GM04504 (cell line): ENCODE results near the gene SEMA3C.

Experiments
- DNase-seq: peaks from one replicate; pipeline ENCODE4 v3.0.0-alpha.2; 2012; ENCODE audit warnings: low read depth

Gene SEMA3C

DNA sequence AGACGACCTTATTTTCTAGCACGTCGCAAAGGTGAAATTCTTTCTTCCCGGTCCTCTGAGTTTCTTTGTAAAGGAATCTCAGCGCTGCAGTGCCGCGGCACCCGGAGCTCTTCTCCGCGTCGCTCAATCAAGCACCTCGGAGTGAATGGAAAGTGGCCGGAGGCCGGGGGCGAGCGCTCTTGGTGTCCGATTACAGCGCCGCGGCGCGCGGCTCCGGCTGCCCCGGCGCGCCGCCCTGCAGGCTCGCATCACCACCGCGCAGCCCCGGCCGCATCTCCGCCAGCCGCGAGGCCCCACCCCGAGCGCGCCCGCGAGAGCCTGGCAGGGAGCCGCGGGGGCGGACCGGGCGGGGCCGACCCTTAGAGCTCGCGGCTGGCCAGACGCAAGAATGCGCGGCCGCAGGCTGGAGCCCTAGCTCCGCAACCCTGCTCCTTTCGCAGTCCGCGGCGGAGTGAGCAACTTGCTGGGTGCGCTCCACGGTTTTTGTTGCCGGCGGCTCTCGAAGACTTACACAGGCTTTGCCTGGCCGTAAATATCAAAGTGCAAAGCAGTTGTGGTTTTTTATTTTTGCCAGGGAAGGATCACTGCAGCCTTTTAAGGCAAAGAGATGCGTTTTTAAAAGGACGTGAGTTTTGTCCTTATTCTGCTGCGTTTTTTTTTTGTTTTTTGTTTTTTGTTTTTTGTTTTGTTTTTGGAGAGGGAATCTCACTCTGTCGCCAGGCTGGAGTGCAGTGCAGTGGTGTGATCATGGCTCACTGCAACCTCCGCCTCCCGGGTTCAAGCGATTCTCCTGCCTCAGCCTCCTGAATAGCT is at the start of gene SEMA3C:
Gene SEMA3C, minus strand, starts transcription at position 143 of the 813 bp plus-strand sequence. CDS start 2,270 bp downstream, outside the sequence.
- peak; percentile 93 for DNase-seq

DNA sequence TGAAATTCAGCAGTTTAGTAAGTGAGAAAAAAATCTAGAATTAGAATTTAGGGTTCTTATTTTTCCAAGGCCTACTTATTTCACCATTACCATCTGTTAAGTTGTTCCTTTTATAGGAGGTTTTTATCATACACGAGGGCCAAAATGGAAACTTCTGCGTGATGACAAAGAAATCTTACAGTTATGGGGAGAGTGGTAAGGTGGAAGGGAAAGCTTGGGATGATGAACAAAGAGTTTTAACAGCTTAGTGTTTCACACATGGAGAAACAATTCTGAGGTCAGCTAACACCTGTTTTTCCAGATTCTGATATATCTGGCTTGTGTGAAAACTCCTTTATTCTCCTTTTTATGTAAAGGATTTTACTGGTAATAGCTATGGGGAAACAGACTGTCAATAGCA is 49.8 kb upstream of the SEMA3C start:
- DNase-seq: no peak

DNA sequence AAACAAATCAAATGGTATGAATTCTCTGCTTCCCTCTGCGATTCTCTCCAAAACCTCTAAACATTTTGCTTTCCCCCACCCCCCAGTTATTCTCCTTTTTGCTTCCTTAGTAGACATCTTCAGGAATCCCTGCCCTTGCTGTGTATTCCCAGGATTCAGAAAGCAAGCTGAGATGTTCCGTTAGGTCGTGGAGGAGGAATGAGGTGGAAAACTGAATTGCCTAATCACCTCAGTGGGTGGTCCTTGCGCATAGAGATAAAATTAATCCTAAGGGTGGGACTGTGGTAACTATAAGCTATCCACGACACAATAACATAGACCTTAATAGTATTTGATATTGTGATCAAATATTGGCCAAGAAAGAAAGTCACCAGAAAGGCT is 49.1 kb upstream of the SEMA3C start:
- no peak for DNase-seq

DNA sequence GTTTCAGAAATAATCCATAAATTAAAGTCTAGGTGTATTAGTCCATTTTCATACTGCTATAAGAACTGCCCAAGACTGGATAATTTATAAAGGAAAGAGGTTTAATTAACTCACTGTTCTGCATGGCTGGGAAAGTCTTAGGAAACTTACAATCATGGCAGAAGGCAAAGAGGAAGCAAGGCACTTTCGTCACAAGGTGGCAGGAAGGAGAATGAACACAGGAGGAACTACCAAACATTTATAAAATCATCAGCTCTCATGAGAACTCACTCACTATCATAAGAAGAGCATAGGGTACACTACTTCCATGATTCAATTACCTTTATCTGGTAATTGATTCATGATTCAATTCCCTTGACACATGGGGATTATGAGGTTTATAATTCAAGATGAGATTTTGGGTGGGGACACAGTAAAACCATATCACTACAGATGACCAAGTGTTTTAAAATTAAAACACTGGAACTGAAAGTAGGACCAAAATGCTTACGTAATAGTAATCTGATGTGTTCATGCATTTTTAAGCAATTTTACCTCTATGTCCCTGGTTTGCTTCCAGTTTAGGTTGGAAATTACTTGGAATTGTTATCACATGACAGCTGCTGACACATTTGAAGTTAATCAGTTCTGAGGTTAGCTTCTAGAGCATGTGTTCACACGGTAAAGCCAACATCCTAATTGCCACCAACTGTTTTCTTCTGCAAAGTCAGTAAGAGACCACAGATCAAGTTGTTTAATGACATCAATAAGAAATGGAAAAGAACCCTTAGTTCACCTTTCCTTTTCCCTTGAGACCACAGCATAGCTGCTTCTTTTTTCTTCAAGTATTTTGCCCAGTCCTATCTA is 48.4 kb upstream of the SEMA3C start:
- DNase-seq: peak; percentile 42

DNA sequence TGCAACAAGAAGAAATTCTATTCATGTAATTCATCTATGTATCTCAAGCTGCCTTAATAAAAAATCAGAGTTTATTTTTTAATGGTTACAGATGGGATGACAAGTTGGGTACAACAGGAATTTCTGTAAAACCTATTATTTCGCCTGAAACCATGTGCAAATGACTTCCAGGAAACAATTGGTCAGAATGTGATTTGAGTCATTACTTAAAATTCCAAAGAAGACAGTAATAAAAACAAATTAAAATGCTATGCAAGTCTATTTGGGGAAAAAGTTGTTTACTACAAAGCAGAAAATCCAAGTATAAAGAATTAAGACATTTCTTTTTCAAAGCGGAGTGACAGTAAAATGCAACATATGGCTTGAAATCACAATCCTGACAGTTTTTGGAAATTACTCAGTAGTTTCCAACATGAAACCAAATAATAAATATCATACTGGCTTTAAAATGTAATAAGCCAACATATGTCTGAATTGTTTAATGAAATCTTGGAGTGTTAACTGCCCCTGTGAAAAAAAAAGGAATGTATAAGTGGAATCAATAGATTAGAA is 41.5 kb upstream of the SEMA3C start:
- DNase-seq: peak; percentile 44

DNA sequence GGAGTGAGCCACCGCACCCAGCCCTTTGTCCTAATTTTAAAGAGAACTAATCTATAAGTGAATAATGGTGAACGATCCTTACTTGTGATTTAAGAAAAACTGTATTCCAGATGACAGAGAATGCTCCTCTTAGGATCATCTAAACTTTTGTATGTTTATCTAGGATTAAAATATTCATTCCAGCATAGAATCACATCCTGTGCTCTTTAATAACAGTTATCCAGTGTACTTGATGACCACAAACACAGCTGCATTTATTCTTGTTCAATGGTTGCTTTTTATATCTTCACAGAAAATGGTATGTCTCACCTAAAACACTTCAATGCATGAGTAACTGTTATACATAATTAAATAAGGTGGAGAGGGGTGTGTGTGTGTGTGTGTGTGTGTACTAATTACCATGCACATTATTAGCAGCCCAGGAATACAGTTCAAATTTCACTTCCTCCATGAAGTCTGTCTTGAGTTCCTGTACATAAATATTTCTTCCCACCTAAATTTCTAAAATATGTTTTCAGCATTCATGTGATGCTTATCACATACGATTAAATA is 38.5 kb upstream of the SEMA3C start:
- no peak for DNase-seq

DNA sequence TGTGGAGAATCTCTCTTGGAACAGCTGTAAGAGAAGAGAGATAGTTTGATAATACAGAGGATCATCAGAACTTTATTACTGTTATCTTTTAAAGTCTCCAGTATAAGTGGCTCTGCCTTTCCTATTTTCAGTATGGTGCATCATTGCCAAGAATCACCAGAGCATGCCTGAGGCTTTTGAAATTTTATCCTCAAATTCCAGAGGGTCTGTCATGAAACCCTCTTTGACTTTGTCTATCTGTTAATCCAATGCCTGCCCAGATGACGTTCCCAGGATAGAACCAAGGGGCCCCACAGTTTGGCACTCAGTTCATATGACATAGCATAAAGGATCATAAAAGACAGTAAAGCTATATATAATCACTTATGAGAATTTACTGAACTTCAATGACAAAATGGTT is 35.3 kb upstream of the SEMA3C start:
- no peak for DNase-seq

DNA sequence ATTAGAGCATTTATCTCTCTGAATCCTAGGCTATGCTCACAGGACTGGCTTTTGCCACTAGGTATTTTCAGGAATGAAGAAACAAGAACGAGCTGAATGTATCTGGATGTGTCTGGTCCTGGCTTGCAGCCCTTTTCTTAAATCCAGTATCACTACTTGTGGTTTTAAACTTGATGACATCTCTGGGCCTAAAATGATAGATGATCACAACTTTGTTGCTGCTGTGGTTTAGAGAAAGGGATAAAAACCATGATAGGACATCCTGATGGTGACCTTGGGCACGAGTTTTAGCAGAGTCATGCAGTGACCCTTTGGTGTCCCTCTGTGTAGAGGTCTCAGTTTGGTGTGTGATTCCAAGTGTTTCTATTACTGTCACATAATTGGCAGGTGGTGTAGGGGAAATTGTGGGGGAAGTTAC is 31.7 kb upstream of the SEMA3C start:
- no peak for DNase-seq

DNA sequence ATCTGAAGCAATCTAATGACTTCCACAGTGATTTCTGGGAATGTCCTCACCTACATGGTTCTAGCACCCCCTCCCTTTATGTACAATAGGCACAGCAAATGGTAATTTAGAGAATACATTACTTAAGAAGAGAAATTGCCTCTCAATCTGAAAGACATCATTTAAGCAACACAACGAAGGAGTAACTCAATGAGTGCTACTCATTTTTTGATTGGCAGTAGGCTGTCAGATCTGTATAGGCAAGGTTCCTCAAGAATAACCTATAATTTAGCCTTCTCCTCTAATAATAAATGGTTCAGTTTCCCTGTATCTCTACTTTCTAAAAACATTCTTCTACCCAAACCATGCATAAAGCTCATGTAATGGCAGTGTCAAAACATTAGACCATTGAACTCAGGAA is 30.6 kb upstream of the SEMA3C start:
- no peak for DNase-seq

DNA sequence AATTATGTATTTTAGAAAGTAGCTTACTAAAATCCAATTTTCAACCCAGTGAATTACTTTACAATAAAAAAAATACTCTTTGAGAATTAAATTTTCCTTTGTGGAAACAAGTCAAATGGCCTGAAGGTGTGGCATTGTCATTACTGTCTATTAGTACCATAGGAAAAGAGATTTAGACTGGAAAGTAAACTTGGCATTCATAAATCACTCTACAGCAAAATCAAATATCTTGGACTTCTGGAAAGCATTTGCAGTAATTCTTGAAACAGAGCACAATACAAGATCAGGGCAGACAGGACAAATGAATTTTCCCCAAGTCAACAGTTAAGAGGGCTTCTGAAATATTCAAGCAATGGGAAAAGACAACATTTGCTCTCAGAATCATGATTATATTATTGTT is 28.0 kb upstream of the SEMA3C start:
- DNase-seq: no peak

DNA sequence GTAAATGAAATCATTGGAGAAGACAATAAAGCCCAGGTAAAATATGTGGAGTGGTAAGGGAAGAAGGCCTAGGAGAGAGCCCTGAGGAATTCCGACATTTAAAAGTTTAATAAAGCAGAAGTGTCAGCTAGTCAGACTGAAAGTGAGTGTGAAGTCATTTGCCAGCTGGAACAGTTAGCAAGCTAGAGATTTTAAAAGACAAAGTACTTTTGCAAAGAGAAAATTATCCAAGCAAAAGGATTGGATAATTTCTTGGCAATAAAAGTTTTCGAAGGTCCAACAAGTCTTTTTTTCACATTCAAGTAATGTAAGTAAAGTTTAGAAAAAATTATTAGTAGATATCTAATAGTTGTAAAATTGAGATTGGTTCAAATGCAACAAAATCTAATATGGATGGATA is 27.1 kb upstream of the SEMA3C start:
- DNase-seq: no peak

DNA sequence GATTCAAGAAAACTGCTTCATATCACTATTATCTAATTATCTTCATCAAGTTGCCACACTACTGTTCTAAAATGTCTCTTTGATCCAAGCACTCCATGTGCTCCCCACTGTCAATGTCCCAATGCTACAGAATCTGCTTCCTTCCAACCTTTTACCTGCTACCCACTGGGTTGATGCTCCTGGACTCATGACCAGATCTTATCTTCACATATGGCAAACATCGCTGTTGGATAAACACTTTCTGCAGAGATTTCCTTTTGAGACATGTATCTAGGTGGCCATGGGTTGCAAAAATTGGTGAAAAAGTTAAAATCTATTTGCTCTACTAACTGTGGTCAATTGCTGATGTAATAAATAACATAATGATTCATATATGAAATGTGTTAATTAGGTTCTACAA is 24.5 kb upstream of the SEMA3C start:
- DNase-seq: no peak

DNA sequence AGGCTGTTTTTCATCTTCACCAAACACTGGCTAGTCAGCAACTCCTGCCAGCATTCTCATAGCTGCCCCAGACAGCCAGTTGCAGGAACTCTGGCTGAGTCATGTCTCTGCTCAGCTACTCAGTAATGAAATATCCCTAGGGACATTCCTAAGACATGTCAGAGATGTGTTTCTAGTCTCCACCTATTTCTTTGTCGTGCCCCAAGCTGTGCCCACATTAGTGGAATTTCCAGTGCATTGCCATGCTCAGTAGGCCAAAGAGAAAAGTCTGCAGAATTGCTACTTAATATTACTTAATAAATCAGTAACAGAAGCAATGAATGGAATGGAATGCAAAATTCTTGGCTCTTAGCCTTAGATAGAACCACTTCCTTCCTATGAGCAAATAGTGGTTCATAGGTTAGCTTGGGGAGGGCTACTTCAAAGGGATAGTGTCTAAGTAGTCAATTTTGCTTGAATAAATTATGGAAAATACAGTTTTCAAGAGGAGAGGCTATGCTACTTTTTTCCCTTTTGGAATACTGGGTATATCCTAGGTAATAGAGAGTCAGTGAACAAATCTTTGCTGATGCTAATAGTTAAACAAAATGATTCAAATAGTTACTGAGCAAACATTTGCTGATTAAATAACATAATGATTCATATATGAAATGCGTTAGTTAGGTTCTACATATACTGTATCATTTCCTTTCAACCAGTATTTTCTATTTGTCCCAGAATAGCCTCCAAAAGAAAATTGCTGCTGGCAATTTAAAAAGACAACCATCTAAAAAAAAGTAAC is 23.6 kb upstream of the SEMA3C start:
- peak; percentile 91 for DNase-seq

DNA sequence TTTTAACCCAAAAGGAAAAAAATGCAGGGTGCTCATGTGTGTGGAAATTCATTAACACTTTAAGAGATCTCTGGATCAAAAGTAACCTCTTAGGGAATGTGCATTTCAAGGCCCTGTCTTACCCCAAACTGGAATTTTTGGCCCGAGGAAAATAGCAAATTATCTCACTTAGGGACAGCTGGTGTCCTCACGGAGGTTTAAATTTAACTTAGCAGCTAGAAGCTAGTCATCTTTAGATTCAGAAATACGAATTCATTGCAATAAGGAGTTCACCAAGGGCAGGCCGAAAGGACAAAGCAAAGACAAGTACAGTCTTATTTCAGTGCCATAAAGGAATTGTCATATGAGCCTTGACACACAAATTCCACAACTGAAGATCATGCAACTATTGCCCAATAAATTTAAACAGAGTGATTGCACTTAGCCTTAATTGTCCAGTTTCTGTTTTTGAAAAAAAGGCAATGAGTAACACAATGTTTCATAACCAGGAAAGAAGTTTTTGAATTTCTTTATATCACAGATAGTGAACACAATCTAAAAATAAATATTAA is 22.4 kb upstream of the SEMA3C start:
- DNase-seq: peak; percentile 57

DNA sequence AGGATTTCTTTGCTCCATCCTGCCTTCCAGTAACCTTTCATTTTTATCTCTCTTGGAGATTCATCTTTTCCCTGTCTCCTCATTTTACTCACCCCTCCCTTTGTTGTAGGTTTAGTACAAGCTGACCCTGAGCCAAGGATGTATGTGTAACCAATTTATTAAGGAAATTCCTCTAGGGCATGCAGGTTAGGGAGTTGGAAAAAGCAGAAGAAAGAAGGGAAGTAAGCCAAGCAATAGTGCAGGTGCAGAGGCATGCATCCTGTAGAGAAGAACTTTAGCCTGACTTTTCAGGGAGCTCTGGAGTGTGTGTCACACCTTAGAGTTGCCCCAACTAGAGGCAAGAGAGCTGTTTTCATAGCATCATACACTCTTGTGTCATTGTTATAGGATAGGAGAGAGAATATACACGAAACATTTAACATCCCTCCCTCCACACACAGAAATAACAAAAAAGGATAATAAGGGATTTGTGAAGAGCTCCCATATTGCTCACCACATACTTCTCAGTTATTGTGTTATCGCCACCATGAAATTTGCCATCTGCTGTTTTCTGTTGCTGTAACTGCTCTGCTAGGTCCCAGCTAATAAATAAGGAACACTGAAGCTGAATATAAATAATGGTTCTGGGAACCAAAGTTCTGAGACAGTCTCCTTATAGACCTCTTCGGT is 21.8 kb upstream of the SEMA3C start:
- DNase-seq: no peak

DNA sequence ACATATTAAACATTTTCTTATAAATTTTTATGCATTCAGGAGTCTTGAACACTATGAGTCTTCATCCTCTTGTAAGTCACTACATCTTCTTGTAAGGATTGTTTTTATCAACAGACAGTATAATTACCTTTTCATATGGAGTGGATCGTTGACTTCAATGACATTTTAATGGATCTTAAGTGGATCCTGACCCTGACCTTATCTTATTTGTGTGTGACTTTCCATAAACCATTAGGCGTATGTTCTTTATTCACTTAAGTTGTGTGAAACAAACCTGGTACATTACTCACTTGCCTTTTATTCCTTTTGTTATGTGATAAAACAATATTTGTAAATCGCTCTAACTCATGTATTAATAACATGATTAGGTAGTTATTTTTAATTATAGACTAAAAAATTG is 18.5 kb upstream of the SEMA3C start:
- no peak for DNase-seq

DNA sequence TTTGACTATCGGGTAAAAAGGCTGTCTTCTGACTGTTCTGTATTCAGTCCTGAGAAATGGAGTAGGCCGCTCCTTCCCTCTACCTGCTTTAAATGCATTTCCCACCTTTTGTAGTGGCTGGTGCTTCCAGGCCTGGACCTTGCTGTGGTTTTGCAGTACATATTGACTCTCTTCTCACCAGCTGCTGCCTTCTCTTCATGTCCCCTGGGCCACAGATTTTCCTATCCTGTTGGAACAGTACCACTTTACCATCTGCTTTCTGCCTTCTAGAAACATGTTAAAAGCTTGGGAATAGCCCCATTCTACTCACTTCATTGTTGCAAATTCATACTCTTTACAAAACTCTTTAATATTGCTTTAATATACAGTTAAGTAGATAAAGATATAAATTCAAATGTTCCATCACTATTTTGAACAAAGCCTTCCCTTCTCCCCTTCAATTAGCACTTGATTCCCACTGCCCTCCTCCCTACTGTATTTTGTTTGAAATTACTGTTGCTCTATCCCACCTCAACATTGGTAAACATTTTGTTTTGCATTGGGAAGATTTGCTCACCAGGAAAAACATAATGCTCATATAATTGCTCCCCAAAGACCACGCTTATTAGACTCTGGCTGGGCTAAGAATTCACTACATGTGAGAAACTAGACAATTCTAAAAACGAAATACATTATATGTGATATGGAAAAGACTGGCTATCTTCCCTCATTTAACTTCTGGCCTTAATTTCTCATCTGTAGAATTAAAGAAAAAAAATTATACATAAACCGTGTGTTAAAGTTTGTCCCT is 17.3 kb upstream of the SEMA3C start:
- DNase-seq: no peak

DNA sequence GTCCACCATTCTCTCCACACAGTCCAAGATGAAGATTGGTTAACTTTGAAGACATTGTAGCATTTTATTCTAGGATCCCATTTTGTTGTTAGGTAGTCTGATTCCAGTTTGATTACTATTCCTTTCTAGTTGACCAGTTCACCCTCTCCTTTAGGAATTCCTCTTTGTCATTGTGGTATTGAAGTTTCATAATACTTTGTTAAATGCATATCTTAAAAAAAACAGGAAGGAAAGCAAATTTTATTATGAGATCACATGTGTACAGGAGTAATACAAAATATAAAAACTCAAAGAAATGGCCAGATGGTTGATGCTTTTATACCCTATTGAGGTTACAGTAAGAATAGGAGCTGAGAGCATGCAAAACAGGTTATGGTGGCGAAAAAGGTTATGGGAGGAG is 15.5 kb upstream of the SEMA3C start:
- DNase-seq: no peak

DNA sequence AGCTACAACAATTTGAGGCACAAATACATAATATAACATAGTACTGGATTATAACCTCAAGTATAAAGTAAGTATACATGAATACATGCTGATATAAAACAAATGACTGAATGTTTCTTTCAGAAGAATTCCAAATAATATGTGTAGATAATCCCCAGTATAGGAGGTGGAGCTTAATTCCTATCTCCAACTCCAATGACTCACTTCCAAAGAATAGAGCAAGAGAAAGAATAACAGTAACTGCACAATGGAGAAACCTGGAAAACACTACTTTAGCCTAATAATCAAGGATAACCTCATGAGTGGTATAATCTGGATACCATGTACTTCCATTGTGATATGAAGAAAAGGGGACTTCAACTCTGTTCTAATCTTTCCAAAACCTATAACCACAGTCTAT is 13.7 kb upstream of the SEMA3C start:
- no peak for DNase-seq

DNA sequence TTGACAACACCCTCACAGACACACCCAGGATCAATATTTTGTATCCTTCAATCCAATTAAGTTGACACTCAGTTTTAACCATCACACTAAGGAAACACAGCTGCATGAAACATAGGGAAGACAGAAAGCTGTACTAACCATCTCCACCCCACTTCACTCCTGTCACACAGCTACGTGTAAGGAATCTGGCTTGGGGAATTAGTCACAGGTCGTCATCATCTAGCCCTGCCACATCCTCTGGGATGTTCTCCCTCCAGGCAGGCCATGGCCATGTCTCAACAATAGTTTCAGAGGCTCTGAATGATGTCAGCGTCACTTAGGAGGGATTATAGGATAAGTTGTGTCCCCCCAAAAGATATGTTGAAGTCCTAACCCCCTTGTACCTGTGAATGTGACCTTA is 10.8 kb upstream of the SEMA3C start:
- no peak for DNase-seq
